HepG2 (cell line): ENCODE results near the gene LTA4H. TPM values are rescaled to one million over a fixed set of nuclear protein-coding genes. Genes with fewer than 3 reads are reported as not detected.

Source experiments
- ARNTL ChIP-seq: sonication (generic); formaldehyde crosslinking; IDR thresholded peaks from 2 replicates; pipeline ENCODE4 v1.4.0; 2020; ENCODE audit warnings: mild to moderate bottlenecking, missing genetic modification reagents
- ATRX ChIP-seq: sonication (generic); formaldehyde crosslinking; IDR thresholded peaks from 2 replicates; pipeline ENCODE4 v1.4.0; 2020; ENCODE audit warnings: missing genetic modification reagents, borderline replicate concordance
- CC2D1A ChIP-seq: sonication (generic); formaldehyde crosslinking; IDR thresholded peaks from 2 replicates; pipeline ENCODE4 v1.8.1; 2023; ENCODE audit warnings: mild to moderate bottlenecking, missing genetic modification reagents
- DRAP1 ChIP-seq: IDR thresholded peaks from 2 replicates; pipeline ENCODE4 v1.6.1; 2016; ENCODE audit warnings: missing genetic modification reagents, missing compliant biosample characterization
- KLF12 ChIP-seq: sonication (generic); formaldehyde crosslinking; IDR thresholded peaks from 2 replicates; pipeline ENCODE4 v1.4.0; 2020; ENCODE audit warnings: missing genetic modification reagents, borderline replicate concordance
- NCOA2 ChIP-seq: sonication (generic); formaldehyde crosslinking; IDR thresholded peaks from 2 replicates; pipeline ENCODE4 v1.8.0; 2022; ENCODE audit warnings: inconsistent platforms
- PRDM15 ChIP-seq: sonication (generic); formaldehyde crosslinking; IDR thresholded peaks from 2 replicates; pipeline ENCODE4 v1.4.0; 2020; ENCODE audit warnings: missing genetic modification reagents
- RERE ChIP-seq: IDR thresholded peaks from 2 replicates; pipeline ENCODE4 v1.6.1; 2016; ENCODE audit warnings: low read depth, missing genetic modification reagents, missing compliant biosample characterization
- TRAFD1 ChIP-seq: sonication (generic); formaldehyde crosslinking; IDR thresholded peaks from 2 replicates; pipeline ENCODE4 v1.5.1; 2020; ENCODE audit warnings: missing genetic modification reagents, mild to moderate bottlenecking, borderline replicate concordance
- TRIM24 ChIP-seq: sonication (generic); formaldehyde crosslinking; IDR thresholded peaks from 2 replicates; pipeline ENCODE4 v1.8.0; 2022; ENCODE audit warnings: mild to moderate bottlenecking, missing genetic modification reagents
- ZNF513 ChIP-seq: sonication (generic); formaldehyde crosslinking; conservative IDR thresholded peaks from 2 replicates; pipeline ENCODE4 v1.5.0; 2020; ENCODE audit warnings: missing genetic modification reagents
- ZNF674 ChIP-seq: sonication (generic); formaldehyde crosslinking; IDR thresholded peaks from 2 replicates; pipeline ENCODE4 v1.5.0; 2020; ENCODE audit warnings: low read depth, mild to moderate bottlenecking, missing genetic modification reagents
- polyA plus RNA-seq, 8 experiments: library from polyadenylated mRNA; depleted of rRNA in 3 of 8; stranded (reverse) in 7 of 8; unstranded in 1 of 8; fragments of >200 nt; fragmentation: Illumina TruSeq in 4 of 8; extraction: Trizol in 4 of 8; gene quantifications; 2 replicates each; pipeline versions ENCODE4 v1.2.1 to v1.2.3, GENCODE V29; 2011 to 2016; ENCODE audit warnings: low read depth in 4 of 8, missing spikeins in 1 of 8, mixed read lengths in 1 of 8; ENCODE audit not compliant: insufficient read depth in 1 of 8
- total RNA-seq, 5 experiments: library from RNA; depleted of rRNA; stranded (reverse); fragments of >200 nt; fragmentation: Illumina TruSeq; extraction: Trizol; gene quantifications; 2 replicates each; pipeline ENCODE4 v1.2.3, GENCODE V29; 2016; ENCODE audit warnings: low read depth in 1 of 5

The LTA4H gene
- total and polyA plus RNA-seq, 2 of the 13 experiments (the other 11 are each of a cell fraction or from before 2014, with no cell fraction given) = 87.5 to 90.4 TPM

GRCh38 chr12:95966287-95966870, 69.0 kb downstream of the LTA4H start (continued):
- TF ChIP-seq CC2D1A (CRISPR knock-in tag) = no peak
- no peak for TF ChIP-seq TRIM24
- no peak for TF ChIP-seq ZNF674
- TF ChIP-seq ATRX (CRISPR knock-in tag) = no peak
- TF ChIP-seq ARNTL (CRISPR knock-in tag) = peak; percentile 55; the same call in 1 of the 2 replicates
- no peak for TF ChIP-seq KLF12
- TF ChIP-seq DRAP1 (CRISPR knock-in tag) = peak; percentile 67
- TF ChIP-seq RERE (CRISPR knock-in tag) = 0 out of 2 replicates have a peak, but pooled peaks have one; percentile 27
- TF ChIP-seq NCOA2 = peak; percentile 76
- 0 out of 2 replicates have a peak, but pooled peaks have one; percentile 18 for TF ChIP-seq TRAFD1 (CRISPR knock-in tag)
- TF ChIP-seq PRDM15 = no peak
- TF ChIP-seq ZNF513 (CRISPR knock-in tag) = no peak
